ENCODE results near the gene GRIFIN. TPM values are rescaled to one million over a fixed set of nuclear protein-coding genes. Genes with fewer than 3 reads are reported as not detected.

Gene GRIFIN
- total and polyA plus RNA-seq, 2 experiments from 2014 or later, result not detected

DNA sequence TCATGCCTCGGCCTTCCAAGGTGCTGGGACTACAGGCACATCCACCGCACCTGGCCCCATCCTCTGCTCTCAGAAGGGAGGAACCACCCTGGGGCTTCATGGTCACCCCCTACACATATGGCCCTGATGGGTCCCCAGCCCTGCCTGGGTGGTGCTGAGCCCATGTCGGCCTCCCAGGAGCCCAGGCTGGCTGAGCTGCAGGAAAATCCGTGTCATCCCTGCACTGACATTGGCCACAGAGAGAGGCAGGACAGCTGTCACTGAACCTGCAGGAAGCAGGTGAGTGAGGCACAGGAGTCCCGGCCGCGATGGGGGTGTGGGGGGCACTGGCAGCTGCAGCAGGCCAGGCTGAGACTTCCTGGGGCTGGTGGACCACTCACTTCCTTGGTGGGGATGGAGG is 8.0 kb downstream of the GRIFIN start:
- in situ Hi-C loops (cut with MboI), result loop anchor here (25.0 kb wide), 1 partner anchor 219 kb away; the partner anchor contains the start of gene AMZ1

DNA sequence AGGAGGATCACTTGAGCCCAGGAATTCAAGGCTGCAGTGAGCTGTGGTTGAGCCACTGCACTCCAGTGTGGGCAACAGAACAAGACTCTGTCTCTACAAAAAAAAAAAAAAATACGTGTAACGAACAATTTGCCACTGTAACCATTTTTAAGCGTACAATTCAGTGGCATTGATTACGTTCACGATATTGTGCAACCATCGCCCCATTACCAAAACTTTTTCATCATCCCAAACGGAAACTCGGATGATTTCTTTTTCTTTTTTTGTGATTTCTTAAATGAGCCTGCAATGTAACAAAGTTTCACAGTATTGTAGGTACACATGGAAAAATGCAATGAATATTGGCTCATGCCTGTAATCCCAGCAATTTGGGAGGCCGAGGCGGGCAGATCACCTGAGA is 9.5 kb downstream of the GRIFIN start:
- Histone ChIP-seq H3K9ac (no peak overlapping the region), H2AFZ (no peak overlapping the region), H3K36me3 (ENCODE audit: low read depth) (no peaks in the 10 kb centered on the region), H3K27me3 (replicated peaks; ENCODE audit: insufficient read depth) (no peaks in the 10 kb centered on the region), H3K4me2 (ENCODE audit: unreplicated experiment) (no peak overlapping the region), H3K4me3 (no peak overlapping the region), H4K20me1 (ENCODE audit: insufficient read depth) (no peaks in the 10 kb centered on the region), H3K27ac (no peak overlapping the region), H3K9me2 (ENCODE audit: insufficient read depth) (no peaks in the 10 kb centered on the region), H3K4me1 (ENCODE audit: insufficient read depth) (no peaks in the 10 kb centered on the region), H3K9me3 (ENCODE audit: low read depth) (no peaks in the 10 kb centered on the region), H3K79me2 (ENCODE audit: insufficient read depth) (no peaks in the 10 kb centered on the region), H3F3A (ENCODE audit: insufficient read depth) (no peaks in the 10 kb centered on the region)
- 78 to 82% methylated on average over 10 of the region's 10 CpGs for WGBS, 2 experiments (ENCODE audit: low coverage in 1 of 2, low lambda C conversion rate in 2 of 2, missing lambda C conversion rate in 2 of 2)
- in situ Hi-C loops (cut with MboI), result loop anchor here (25.0 kb wide), 1 partner anchor 221 kb away; the partner anchor contains the start of gene AMZ1
- TF ChIP-seq EZH2 (IDR thresholded peaks at IDR 0.05; ENCODE audit: insufficient read depth, poor library complexity, severe bottlenecking) (no peak), EZH2phosphoT487 (IDR thresholded peaks at IDR 0.05; ENCODE audit: insufficient read depth, low read depth) (no peak)
- DNase-seq, result no peak

More for the DNA sequence above, 8.0 kb downstream of the GRIFIN start:
- H3K9me2 ChIP-seq (ENCODE audit: insufficient read depth), result no peaks in the 10 kb centered on the region
- H3K9me3 ChIP-seq (ENCODE audit: low read depth), result no peaks in the 10 kb centered on the region
- H3K36me3 ChIP-seq (ENCODE audit: low read depth), result no peaks in the 10 kb centered on the region
- H3K27ac ChIP-seq, result no peak overlapping the region
- no peaks in the 10 kb centered on the region for H3K27me3 ChIP-seq (replicated peaks; ENCODE audit: insufficient read depth)
- H3F3A ChIP-seq (ENCODE audit: insufficient read depth), result no peaks in the 10 kb centered on the region
- H3K4me3 ChIP-seq, result no peak overlapping the region
- WGBS, 2 experiments (ENCODE audit: low coverage in 1 of 2, low lambda C conversion rate in 2 of 2, missing lambda C conversion rate in 2 of 2), result 60 to 65% methylated on average over 6 to 7 of the region's 7 CpGs
- no peak overlapping the region for H3K9ac ChIP-seq
- H2AFZ ChIP-seq, result no peak overlapping the region
- no peaks in the 10 kb centered on the region for H4K20me1 ChIP-seq (ENCODE audit: insufficient read depth)
- DNase-seq, result no peak
- TF ChIP-seq EZH2phosphoT487 (IDR thresholded peaks at IDR 0.05; ENCODE audit: insufficient read depth, low read depth) (no peak), EZH2 (IDR thresholded peaks at IDR 0.05; ENCODE audit: insufficient read depth, poor library complexity, severe bottlenecking) (no peak)
- H3K4me1 ChIP-seq (ENCODE audit: insufficient read depth), result no peaks in the 10 kb centered on the region
- H3K79me2 ChIP-seq (ENCODE audit: insufficient read depth), result no peaks in the 10 kb centered on the region
- no peak overlapping the region for H3K4me2 ChIP-seq (ENCODE audit: unreplicated experiment)

DNA sequence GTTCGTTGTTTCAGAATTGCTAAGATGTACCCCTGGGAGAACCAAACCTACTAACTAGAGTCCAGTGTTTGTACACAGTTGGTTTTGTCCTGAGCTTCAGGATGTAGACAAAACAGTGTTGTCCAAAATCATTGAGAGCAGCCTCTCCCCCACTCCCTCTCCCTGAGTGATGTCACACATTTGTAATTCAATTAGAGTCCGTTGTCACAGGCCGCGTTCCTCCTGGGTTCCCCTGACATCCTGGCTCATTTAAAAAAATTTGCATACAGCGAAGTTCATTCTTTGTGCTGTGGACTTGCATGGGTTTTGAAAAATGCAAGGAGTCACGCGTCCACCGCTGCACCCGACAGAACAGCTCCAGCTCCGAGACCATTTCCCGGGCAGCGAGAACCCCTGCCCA is 10.3 kb downstream of the GRIFIN start:
- no peak overlapping the region for H3K9ac ChIP-seq
- H3K4me3 ChIP-seq, result no peak overlapping the region
- H3K4me2 ChIP-seq (ENCODE audit: unreplicated experiment), result no peak overlapping the region
- no peaks in the 10 kb centered on the region for H3F3A ChIP-seq (ENCODE audit: insufficient read depth)
- no peak for DNase-seq
- H3K79me2 ChIP-seq (ENCODE audit: insufficient read depth), result no peaks in the 10 kb centered on the region
- in situ Hi-C loops (cut with MboI), result loop anchor here (25.0 kb wide), 1 partner anchor 221 kb away; the partner anchor contains the start of gene AMZ1
- no peaks in the 10 kb centered on the region for H3K9me2 ChIP-seq (ENCODE audit: insufficient read depth)
- TF ChIP-seq EZH2 (IDR thresholded peaks at IDR 0.05; ENCODE audit: insufficient read depth, poor library complexity, severe bottlenecking) (no peak), EZH2phosphoT487 (IDR thresholded peaks at IDR 0.05; ENCODE audit: insufficient read depth, low read depth) (no peak)
- no peaks in the 10 kb centered on the region for H4K20me1 ChIP-seq (ENCODE audit: insufficient read depth)
- H3K27ac ChIP-seq, result no peak overlapping the region
- no peaks in the 10 kb centered on the region for H3K9me3 ChIP-seq (ENCODE audit: low read depth)
- WGBS, 2 experiments (ENCODE audit: low coverage in 1 of 2, low lambda C conversion rate in 2 of 2, missing lambda C conversion rate in 2 of 2), result 82 to 84% methylated on average over 12 of the region's 12 CpGs
- H3K4me1 ChIP-seq (ENCODE audit: insufficient read depth), result no peaks in the 10 kb centered on the region
- H3K27me3 ChIP-seq (replicated peaks; ENCODE audit: insufficient read depth), result no peaks in the 10 kb centered on the region
- H2AFZ ChIP-seq, result no peak overlapping the region
- H3K36me3 ChIP-seq (ENCODE audit: low read depth), result no peaks in the 10 kb centered on the region

DNA sequence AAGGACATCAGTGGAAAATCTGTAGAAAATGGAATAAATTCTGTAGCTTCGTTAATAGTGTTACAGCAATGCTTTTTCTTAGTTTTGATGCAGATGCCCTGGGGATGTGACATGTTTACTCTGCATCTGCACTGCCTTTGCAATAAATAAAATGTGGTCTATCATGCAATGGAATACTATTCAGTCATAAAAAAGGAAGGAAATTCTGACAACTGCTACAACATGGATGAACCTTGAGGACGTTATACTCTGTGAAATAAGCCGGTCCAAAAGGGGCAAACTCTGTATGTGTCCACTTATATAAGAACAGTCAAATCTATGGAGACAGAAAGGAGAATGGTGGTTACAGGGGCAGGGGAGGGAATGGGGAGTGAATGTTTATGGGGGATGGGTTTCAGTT is 13.5 kb downstream of the GRIFIN start:
- H3K9me3 ChIP-seq (ENCODE audit: low read depth), result no peaks in the 10 kb centered on the region
- no peaks in the 10 kb centered on the region for H3K36me3 ChIP-seq (ENCODE audit: low read depth)
- no peaks in the 10 kb centered on the region for H4K20me1 ChIP-seq (ENCODE audit: insufficient read depth)
- H2AFZ ChIP-seq, result no peak overlapping the region
- DNase-seq, result no peak
- no peak overlapping the region for H3K4me3 ChIP-seq
- no peaks in the 10 kb centered on the region for H3K9me2 ChIP-seq (ENCODE audit: insufficient read depth)
- TF ChIP-seq EZH2phosphoT487 (IDR thresholded peaks at IDR 0.05; ENCODE audit: insufficient read depth, low read depth) (no peak), EZH2 (IDR thresholded peaks at IDR 0.05; ENCODE audit: insufficient read depth, poor library complexity, severe bottlenecking) (no peak)
- H3K9ac ChIP-seq, result no peak overlapping the region
- no peaks in the 10 kb centered on the region for H3K27me3 ChIP-seq (replicated peaks; ENCODE audit: insufficient read depth)
- no peak overlapping the region for H3K4me2 ChIP-seq (ENCODE audit: unreplicated experiment)
- H3K79me2 ChIP-seq (ENCODE audit: insufficient read depth), result no peaks in the 10 kb centered on the region
- H3K4me1 ChIP-seq (ENCODE audit: insufficient read depth), result no peaks in the 10 kb centered on the region
- in situ Hi-C loops (cut with MboI), result loop anchor here (25.0 kb wide), 1 partner anchor 225 kb away; the partner anchor contains the start of gene AMZ1
- H3F3A ChIP-seq (ENCODE audit: insufficient read depth), result no peaks in the 10 kb centered on the region
- no peak overlapping the region for H3K27ac ChIP-seq
- WGBS, 2 experiments (ENCODE audit: low coverage in 1 of 2, low lambda C conversion rate in 2 of 2, missing lambda C conversion rate in 2 of 2), result 66 to 78% methylated on average over 3 of the region's 3 CpGs

Measured in GM23248 (cell line).